ENCODE results near the gene TREH. TPM values are rescaled to one million over a fixed set of nuclear protein-coding genes. Genes with fewer than 3 reads are reported as not detected.

The TREH gene
- total RNA-seq, 1 experiment from 2014 or later: not detected

GRCh38 chr11:118625976-118626375 lies 53.5 kb downstream of the TREH start:
- Mint-ChIP-seq H3K4me1 (peaks cover 20 to 25% of the 10 kb centered on the region in 2 experiments), H3K4me3 (no peak overlapping the region), H3K36me3 (ENCODE audit: insufficient read depth in 1 of 3, low read depth in 3 of 3) (peaks cover 13 to 53% (median 39%) of the 10 kb centered on the region in 3 experiments), H3K9me3 (no peaks in the 10 kb centered on the region), H3K27ac (0 out of 7 replicates have a peak overlapping the region, but pooled peaks of 1 of the 3 experiments have one; percentile 51), H3K27me3 (ENCODE audit: low read depth) (no peaks in the 10 kb centered on the region)
- H3K4ac ChIP-seq (ENCODE audit: low read depth, low read length): no peak overlapping the region
- peaks cover 9% of the 10 kb centered on the region for H3K23me2 ChIP-seq (ENCODE audit: insufficient read length, low read depth, low read length, poor library complexity, severe bottlenecking)
- H3K14ac ChIP-seq (ENCODE audit: insufficient read depth, low read length): no peak overlapping the region
- H3K9ac ChIP-seq (ENCODE audit: extremely low read depth, insufficient read length, low read length): no peak overlapping the region
- H3K79me2 ChIP-seq (ENCODE audit: insufficient read depth, low read length): no peaks in the 10 kb centered on the region; the same call in 1 of the 2 replicates
- no peak overlapping the region for H3K4me2 ChIP-seq (ENCODE audit: insufficient read depth, insufficient read length, low read length)
- H3T11ph ChIP-seq (ENCODE audit: low read length): no peak overlapping the region
- H4K8ac ChIP-seq (replicated peaks; ENCODE audit: insufficient read length, low read depth, low read length): no peak overlapping the region
- no peak overlapping the region for H2BK20ac ChIP-seq (ENCODE audit: low read depth, low read length, poor library complexity, severe bottlenecking)
- TF ChIP-seq, protein P1, sequence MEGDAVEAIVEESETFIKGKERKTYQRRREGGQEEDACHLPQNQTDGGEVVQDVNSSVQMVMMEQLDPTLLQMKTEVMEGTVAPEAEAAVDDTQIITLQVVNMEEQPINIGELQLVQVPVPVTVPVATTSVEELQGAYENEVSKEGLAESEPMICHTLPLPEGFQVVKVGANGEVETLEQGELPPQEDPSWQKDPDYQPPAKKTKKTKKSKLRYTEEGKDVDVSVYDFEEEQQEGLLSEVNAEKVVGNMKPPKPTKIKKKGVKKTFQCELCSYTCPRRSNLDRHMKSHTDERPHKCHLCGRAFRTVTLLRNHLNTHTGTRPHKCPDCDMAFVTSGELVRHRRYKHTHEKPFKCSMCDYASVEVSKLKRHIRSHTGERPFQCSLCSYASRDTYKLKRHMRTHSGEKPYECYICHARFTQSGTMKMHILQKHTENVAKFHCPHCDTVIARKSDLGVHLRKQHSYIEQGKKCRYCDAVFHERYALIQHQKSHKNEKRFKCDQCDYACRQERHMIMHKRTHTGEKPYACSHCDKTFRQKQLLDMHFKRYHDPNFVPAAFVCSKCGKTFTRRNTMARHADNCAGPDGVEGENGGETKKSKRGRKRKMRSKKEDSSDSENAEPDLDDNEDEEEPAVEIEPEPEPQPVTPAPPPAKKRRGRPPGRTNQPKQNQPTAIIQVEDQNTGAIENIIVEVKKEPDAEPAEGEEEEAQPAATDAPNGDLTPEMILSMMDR (conservative IDR thresholded peaks at IDR 0.05): no peak
- H4K5ac ChIP-seq (ENCODE audit: insufficient read length, low read depth, low read length): no peak overlapping the region
- H2BK120ac ChIP-seq (ENCODE audit: low read depth, low read length, poor library complexity, severe bottlenecking): no peak overlapping the region
- H2BK15ac ChIP-seq (ENCODE audit: low read depth, low read length): no peak overlapping the region
- no peaks in the 10 kb centered on the region for H4K20me1 ChIP-seq (ENCODE audit: control insufficient read depth, insufficient read depth, insufficient read length)
- H4K91ac ChIP-seq (ENCODE audit: insufficient read length, low read depth, low read length): no peak overlapping the region
- no peak overlapping the region for H3K23ac ChIP-seq (ENCODE audit: insufficient read length, low read depth, low read length)
- H2BK5ac ChIP-seq (ENCODE audit: insufficient read length, low read length): no peak overlapping the region
- no peaks in the 10 kb centered on the region for H3K9me3 ChIP-seq (ENCODE audit: control insufficient read depth, low read depth, low read length)
- H3K27ac ChIP-seq (ENCODE audit: insufficient read length, low read depth, low read length): no peak overlapping the region
- no peak overlapping the region for H2BK12ac ChIP-seq (ENCODE audit: insufficient read length, low read depth, low read length)
- no peak overlapping the region for H2AFZ ChIP-seq (ENCODE audit: low read length)
- H2AK5ac ChIP-seq (ENCODE audit: insufficient read length, low read length): no peak overlapping the region
- no peak overlapping the region for H3K18ac ChIP-seq (ENCODE audit: insufficient read length, low read depth, low read length)
- H3K79me1 ChIP-seq (ENCODE audit: insufficient read depth, low read depth, low read length, poor library complexity, severe bottlenecking): no peaks in the 10 kb centered on the region
- no peaks in the 10 kb centered on the region for H3K27me3 ChIP-seq (ENCODE audit: insufficient read depth, low read length)
- WGBS (ENCODE audit: extremely low coverage, insufficient read length, low lambda C conversion rate): no CpG with 5 or more reads among the region's 2 CpGs
- DNase-seq: peak; percentile 68
- H3K4me1 ChIP-seq (ENCODE audit: insufficient read depth, low read length): 0 out of 2 replicates have a peak, but pooled peaks cover 2% of the 10 kb centered on the region
- H3K56ac ChIP-seq (ENCODE audit: insufficient read length, low read depth, low read length): no peak overlapping the region

Data from H9 (cell line).